LNCaP clone FGC (cell line): ENCODE results near the gene POU4F1.

Experiments
- DNase-seq: peaks from one replicate; pipeline ENCODE4 v3.0.0-alpha.2; 2011; ENCODE audit warnings: low read depth
- H3K4me3 ChIP-seq: 2 replicates; pipeline ENCODE4 v1.5.1; 2011; ENCODE audit warnings: mild to moderate bottlenecking, low read depth, low read length, control low read depth
- CTCF ChIP-seq: IDR thresholded peaks from 2 replicates; pipeline ENCODE4 v1.5.1; 2012; ENCODE audit warnings: mild to moderate bottlenecking; ENCODE audit not compliant: control insufficient read depth, insufficient read depth; ENCODE audit errors: extremely low read depth

The POU4F1 gene

GRCh38 chr13:78587395-78587794 lies 16.0 kb downstream of the POU4F1 start:
- no peak overlapping the region for H3K4me3 ChIP-seq
- DNase-seq: no peak
- no peak for TF ChIP-seq CTCF

GRCh38 chr13:78586706-78587105 lies 16.6 kb downstream of the POU4F1 start:
- no peak for DNase-seq
- no peak for TF ChIP-seq CTCF
- H3K4me3 ChIP-seq: no peak overlapping the region

- no peak for DNase-seq
- TF ChIP-seq CTCF: no peak
- H3K4me3 ChIP-seq: no peak overlapping the region
These were observed 27.1 kb downstream of the POU4F1 start for GRCh38 chr13:78576261-78576660.

- no peak for DNase-seq
- H3K4me3 ChIP-seq: no peak overlapping the region
- no peak for TF ChIP-seq CTCF
These were observed 30.9 kb downstream of the POU4F1 start for GRCh38 chr13:78572459-78572858.

GRCh38 chr13:78569029-78569428 lies 34.3 kb downstream of the POU4F1 start:
- no peak for DNase-seq
- H3K4me3 ChIP-seq: no peak overlapping the region
- no peak for TF ChIP-seq CTCF

GRCh38 chr13:78566631-78567030 lies 36.7 kb downstream of the POU4F1 start:
- no peak for DNase-seq
- TF ChIP-seq CTCF: no peak
- H3K4me3 ChIP-seq: no peak overlapping the region

- TF ChIP-seq CTCF: no peak
These were observed 41.0 kb downstream of the POU4F1 start for GRCh38 chr13:78562237-78562889.

More at GRCh38 chr13:78562237-78562889, 41.0 kb downstream of the POU4F1 start:
- DNase-seq: no peak
- H3K4me3 ChIP-seq: no peak overlapping the region
